ENCODE measurements around the gene ALDH18A1.
"Not testable (repeated sequence)": the region's sequence is repeated elsewhere in the genome, so short reads cannot be mapped to it uniquely, and the experiment has no call there.

ALDH18A1 gene

DNA sequence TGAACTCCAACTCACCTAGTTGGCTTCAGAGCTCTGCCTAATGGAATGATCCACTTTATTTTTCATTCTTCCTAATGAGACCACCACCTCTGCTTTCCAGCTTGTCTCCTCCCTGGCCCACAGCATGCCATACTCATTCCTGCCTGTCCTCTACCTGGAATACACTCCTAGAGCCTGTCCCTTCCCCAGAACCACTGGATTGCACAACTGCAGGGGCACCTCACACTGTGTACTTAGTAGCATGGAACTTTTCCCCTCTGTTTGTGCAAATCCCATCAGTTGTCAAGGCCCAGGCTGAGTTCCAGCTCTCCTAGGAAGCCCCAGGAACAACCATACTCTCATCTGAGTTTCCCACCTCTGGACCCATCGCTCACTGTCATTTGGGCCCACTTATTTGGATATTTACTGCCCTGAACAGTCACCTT lies 15.6 kb downstream of the ALDH18A1 start:
- H3K4me3 Mint-ChIP-seq = no peak overlapping the region
- H3K4me1 Mint-ChIP-seq = no peaks in the 10 kb centered on the region
- H3K36me3 Mint-ChIP-seq (ENCODE audit: low read depth) = peaks cover 66% of the 10 kb centered on the region
- H3K9me3 Mint-ChIP-seq = no peaks in the 10 kb centered on the region
- DNase-seq = no peak
- H3K27me3 Mint-ChIP-seq (ENCODE audit: low read depth, poor library complexity) = no peaks in the 10 kb centered on the region
- TF ChIP-seq, protein P1, sequence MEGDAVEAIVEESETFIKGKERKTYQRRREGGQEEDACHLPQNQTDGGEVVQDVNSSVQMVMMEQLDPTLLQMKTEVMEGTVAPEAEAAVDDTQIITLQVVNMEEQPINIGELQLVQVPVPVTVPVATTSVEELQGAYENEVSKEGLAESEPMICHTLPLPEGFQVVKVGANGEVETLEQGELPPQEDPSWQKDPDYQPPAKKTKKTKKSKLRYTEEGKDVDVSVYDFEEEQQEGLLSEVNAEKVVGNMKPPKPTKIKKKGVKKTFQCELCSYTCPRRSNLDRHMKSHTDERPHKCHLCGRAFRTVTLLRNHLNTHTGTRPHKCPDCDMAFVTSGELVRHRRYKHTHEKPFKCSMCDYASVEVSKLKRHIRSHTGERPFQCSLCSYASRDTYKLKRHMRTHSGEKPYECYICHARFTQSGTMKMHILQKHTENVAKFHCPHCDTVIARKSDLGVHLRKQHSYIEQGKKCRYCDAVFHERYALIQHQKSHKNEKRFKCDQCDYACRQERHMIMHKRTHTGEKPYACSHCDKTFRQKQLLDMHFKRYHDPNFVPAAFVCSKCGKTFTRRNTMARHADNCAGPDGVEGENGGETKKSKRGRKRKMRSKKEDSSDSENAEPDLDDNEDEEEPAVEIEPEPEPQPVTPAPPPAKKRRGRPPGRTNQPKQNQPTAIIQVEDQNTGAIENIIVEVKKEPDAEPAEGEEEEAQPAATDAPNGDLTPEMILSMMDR (IDR thresholded peaks at IDR 0.05) = no peak
- H3K27ac Mint-ChIP-seq = no peak overlapping the region

DNA sequence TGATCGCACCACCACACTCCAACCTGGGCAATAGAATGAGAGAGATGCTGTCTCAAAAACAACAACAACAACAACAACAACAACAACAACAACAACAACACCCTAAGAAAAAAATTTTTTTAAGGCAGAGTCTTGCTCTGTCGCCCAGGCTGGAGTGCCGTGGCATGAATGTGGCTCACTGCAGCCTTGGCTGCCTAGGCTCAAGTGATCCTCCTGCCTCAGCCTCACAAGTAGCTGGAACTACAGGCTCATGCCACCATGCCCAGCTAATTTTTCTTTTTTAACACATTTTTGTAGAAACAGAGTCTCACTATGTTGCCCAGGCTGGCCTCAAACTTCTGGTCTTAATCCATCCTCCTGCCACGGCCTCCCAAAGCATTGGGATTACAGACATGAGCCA lies 18.6 kb downstream of the ALDH18A1 start:
- DNase-seq = no peak
- Mint-ChIP-seq H3K4me1 (no peaks in the 10 kb centered on the region), H3K4me3 (no peak overlapping the region), H3K27ac (no peak overlapping the region), H3K36me3 (ENCODE audit: low read depth) (peaks cover 82% of the 10 kb centered on the region), H3K27me3 (ENCODE audit: low read depth, poor library complexity) (no peaks in the 10 kb centered on the region), H3K9me3 (no peaks in the 10 kb centered on the region)
- TF ChIP-seq, protein P1 (IDR thresholded peaks at IDR 0.05) = no peak

DNA sequence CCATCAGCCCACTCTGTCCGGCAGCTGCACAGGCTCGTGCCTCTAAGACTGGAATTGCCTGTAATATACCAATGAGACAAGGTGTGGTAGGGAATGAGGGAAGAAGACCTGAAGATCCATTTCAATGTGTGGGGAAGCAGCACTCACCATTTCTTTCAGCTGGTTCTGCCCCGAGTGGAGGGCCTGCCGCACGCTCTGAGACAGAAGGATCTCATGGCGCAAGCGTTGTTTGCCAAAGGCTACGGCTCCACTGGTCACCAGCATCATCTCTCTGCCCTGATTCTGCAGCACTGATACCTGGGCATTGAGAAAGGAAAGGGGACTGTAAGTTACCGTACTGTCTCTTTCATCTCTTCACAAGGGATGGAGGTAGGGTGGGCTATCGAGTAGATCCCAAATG lies 19.4 kb downstream of the ALDH18A1 start:
- DNase-seq = no peak
- H3K4me1 Mint-ChIP-seq = no peaks in the 10 kb centered on the region
- H3K36me3 Mint-ChIP-seq (ENCODE audit: low read depth) = peaks cover 82% of the 10 kb centered on the region
- no peak overlapping the region for H3K4me3 Mint-ChIP-seq
- H3K27ac Mint-ChIP-seq = no peak overlapping the region
- no peaks in the 10 kb centered on the region for H3K27me3 Mint-ChIP-seq (ENCODE audit: low read depth, poor library complexity)
- TF ChIP-seq, protein P1 (IDR thresholded peaks at IDR 0.05) = no peak
- H3K9me3 Mint-ChIP-seq = no peaks in the 10 kb centered on the region

DNA sequence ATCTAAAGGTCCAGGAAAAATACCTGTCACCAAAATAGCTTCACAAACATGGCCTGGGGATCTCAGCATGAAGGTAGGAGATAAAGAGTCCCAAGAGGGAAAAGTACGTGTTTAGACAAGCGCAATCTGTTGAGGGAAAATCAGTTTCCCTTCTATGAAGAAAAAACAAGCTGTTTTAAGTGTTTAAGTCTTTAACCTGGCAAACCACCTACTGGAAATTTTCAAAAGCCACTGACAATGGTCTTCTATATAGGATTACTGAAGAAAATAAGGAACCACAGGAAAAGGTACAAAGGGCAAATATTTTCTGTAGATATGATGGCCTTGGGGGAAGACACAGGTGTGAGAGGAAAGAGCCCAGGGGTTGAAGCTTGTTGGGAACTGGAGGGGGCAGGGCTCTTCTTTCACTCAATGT lies 21.2 kb downstream of the ALDH18A1 start:
- no peaks in the 10 kb centered on the region for H3K4me1 Mint-ChIP-seq
- no peaks in the 10 kb centered on the region for H3K9me3 Mint-ChIP-seq
- TF ChIP-seq, protein P1 (IDR thresholded peaks at IDR 0.05) = no peak
- no peaks in the 10 kb centered on the region for H3K27me3 Mint-ChIP-seq (ENCODE audit: low read depth, poor library complexity)
- H3K4me3 Mint-ChIP-seq = no peak overlapping the region
- peak overlapping the region; percentile 1 for H3K27ac Mint-ChIP-seq
- DNase-seq = no peak
- H3K36me3 Mint-ChIP-seq (ENCODE audit: low read depth) = peaks cover 82% of the 10 kb centered on the region

DNA sequence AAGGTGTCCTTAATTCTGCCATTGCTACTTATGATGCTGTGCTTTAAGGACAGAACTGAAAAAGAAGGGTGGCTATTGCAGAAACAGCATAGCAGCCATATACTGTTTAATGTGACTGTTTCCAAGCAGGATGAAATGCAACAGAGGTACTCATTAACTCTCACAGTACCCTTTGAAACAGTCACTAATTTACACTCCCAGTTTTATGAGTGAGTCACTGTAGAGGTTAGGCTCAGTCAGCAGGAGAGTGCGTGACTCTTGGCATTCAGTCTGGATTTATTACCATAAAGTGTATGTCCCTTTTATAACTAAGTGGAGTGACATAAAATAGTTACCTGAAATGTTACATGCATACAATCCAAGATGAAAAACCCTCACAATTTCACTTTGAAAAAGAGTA lies 27.7 kb downstream of the ALDH18A1 start:
- no peak for DNase-seq
- H3K27ac Mint-ChIP-seq = peak overlapping the region; percentile 82
- H3K36me3 Mint-ChIP-seq (ENCODE audit: low read depth) = peaks cover 68% of the 10 kb centered on the region

DNA sequence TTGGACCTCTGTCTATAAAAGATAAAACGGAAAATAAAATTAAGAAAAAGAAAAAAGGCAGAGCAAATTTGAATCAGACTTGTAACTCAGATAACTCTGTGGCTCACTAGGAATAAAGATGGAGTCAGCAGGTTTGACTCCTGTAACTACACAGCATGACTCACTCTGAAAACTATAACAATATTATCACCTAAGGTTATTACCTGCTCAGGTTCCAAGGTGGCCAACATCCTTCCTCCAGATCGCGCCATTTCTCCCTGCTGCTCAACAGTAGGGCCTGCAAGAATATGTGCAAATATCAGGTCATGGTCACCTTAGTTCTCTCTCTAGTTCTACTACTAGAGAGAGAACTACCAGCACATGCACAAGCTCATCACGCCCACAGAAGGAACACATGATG lies 30.0 kb downstream of the ALDH18A1 start:
- DNase-seq = no peak
- TF ChIP-seq, protein P1 (IDR thresholded peaks at IDR 0.05) = no peak
- no peaks in the 10 kb centered on the region for H3K27me3 Mint-ChIP-seq (ENCODE audit: low read depth, poor library complexity)
- H3K9me3 Mint-ChIP-seq = no peaks in the 10 kb centered on the region
- H3K36me3 Mint-ChIP-seq (ENCODE audit: low read depth) = peaks cover 52% of the 10 kb centered on the region
- peak overlapping the region; percentile 47 for H3K27ac Mint-ChIP-seq
- peaks cover 12% of the 10 kb centered on the region for H3K4me1 Mint-ChIP-seq
- no peak overlapping the region for H3K4me3 Mint-ChIP-seq

More for the DNA sequence above, 27.7 kb downstream of the ALDH18A1 start:
- Mint-ChIP-seq H3K4me3 (no peak overlapping the region), H3K9me3 (no peaks in the 10 kb centered on the region), H3K4me1 (peaks cover 12% of the 10 kb centered on the region), H3K27me3 (ENCODE audit: low read depth, poor library complexity) (no peaks in the 10 kb centered on the region)
- TF ChIP-seq, protein P1 (IDR thresholded peaks at IDR 0.05) = no peak

DNA sequence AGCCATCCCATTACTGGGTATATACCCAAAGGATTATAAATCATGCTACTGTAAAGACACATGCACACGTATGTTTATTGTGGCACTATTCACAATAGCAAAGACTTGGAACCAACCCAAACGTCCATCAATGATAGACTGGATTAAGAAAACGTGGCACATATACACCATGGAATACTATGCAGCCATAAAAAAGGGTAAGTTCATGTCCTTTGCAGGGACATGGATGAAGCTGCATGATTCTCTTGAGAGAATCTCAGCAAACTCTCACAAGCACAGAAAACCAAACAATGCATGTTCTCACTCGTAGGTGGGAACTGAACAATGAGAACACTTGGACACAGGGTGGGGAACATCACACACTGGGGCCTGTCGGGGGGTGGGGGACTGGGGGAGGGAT lies 36.1 kb downstream of the ALDH18A1 start:
- not testable (repeated sequence) for H3K27me3 Mint-ChIP-seq (ENCODE audit: low read depth, poor library complexity); H3K4me1 Mint-ChIP-seq; H3K27ac Mint-ChIP-seq; H3K4me3 Mint-ChIP-seq; DNase-seq
- peaks cover 63% of the 10 kb centered on the region for H3K36me3 Mint-ChIP-seq (ENCODE audit: low read depth)
- H3K9me3 Mint-ChIP-seq = peaks cover 21% of the 10 kb centered on the region
